ENCODE measurements around the gene ERVH48-1.
"Not testable (repeated sequence)": the region's sequence is repeated elsewhere in the genome, so short reads cannot be mapped to it uniquely, and the experiment has no call there.

The ERVH48-1 gene

GRCh38 chr21:42965211-42965560 is 39.8 kb upstream of the ERVH48-1 start:
- H3K27me3 ChIP-seq = no peaks in the 10 kb centered on the region

GRCh38 chr21:42964546-42965210 is 39.2 kb upstream of the ERVH48-1 start:
- Histone ChIP-seq H3K9ac (no peak overlapping the region), H3K4me3 (no peak overlapping the region), H3K36me3 (no peaks in the 10 kb centered on the region), H4K20me1 (no peaks in the 10 kb centered on the region), H3K27ac (no peak overlapping the region), H3K4me2 (no peak overlapping the region), H3K4me1 (no peaks in the 10 kb centered on the region), H3K27me3 (no peaks in the 10 kb centered on the region), H3K9me3 (replicated peaks in 1 of 11) (no peaks in the 10 kb centered on the region)
- no peak for TF ChIP-seq Cebpa-rat (IDR thresholded peaks at IDR 0.05)

More at GRCh38 chr21:42965211-42965560, 39.8 kb upstream of the ERVH48-1 start:
- Histone ChIP-seq H3K9ac (no peak overlapping the region), H3K27ac (no peak overlapping the region), H4K20me1 (no peaks in the 10 kb centered on the region), H3K9me3 (replicated peaks in 1 of 11) (no peaks in the 10 kb centered on the region), H3K36me3 (no peaks in the 10 kb centered on the region), H3K4me3 (no peak overlapping the region), H3K4me1 (no peaks in the 10 kb centered on the region), H3K4me2 (no peak overlapping the region)
- TF ChIP-seq Cebpa-rat (IDR thresholded peaks at IDR 0.05) = no peak

- Histone ChIP-seq H3K4me1 (no peaks in the 10 kb centered on the region), H3K4me2 (no peak overlapping the region), H3K4me3 (no peak overlapping the region), H4K20me1 (no peaks in the 10 kb centered on the region), H3K9ac (no peak overlapping the region), H3K9me3 (replicated peaks in 1 of 11) (no peaks in the 10 kb centered on the region), H3K27ac (no peak overlapping the region), H3K36me3 (no peaks in the 10 kb centered on the region), H3K27me3 (no peaks in the 10 kb centered on the region)
- TF ChIP-seq Cebpa-rat (IDR thresholded peaks at IDR 0.05) = no peak
Observed at GRCh38 chr21:42964086-42964485, 38.7 kb upstream of the ERVH48-1 start.

- Histone ChIP-seq H3K4me1 (no peaks in the 10 kb centered on the region), H3K27me3 (no peaks in the 10 kb centered on the region), H3K9ac (no peak overlapping the region), H3K27ac (no peak overlapping the region), H4K20me1 (no peaks in the 10 kb centered on the region), H3K4me2 (no peak overlapping the region), H3K9me3 (replicated peaks in 1 of 11) (no peaks in the 10 kb centered on the region), H3K36me3 (no peaks in the 10 kb centered on the region), H3K4me3 (no peak overlapping the region)
- TF ChIP-seq Cebpa-rat (IDR thresholded peaks at IDR 0.05) = no peak
Observed at GRCh38 chr21:42962380-42963007, 37.1 kb upstream of the ERVH48-1 start.

DNA sequence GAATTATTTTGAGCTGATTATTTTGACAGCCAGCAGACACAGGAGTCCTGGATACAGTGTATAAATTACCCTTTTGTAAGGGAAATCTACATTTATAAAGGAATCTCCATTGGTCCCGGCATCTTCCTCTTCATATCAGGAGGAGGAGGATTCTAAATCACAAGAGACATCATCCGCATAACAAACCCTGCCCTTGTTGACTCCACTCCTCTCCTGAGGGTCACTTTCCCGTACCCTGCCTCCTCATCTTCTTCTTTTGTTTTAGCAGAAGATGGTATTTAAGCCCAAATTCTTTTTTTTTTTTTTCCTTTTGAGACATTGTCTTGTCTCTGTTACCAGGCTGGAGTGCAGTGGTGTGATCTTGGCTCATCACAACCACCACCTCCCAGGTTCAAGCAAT is 34.3 kb upstream of the ERVH48-1 start:
- Histone ChIP-seq H3K4me3 (no peak overlapping the region), H3K4me1 (no peaks in the 10 kb centered on the region), H4K20me1 (no peaks in the 10 kb centered on the region), H3K36me3 (no peaks in the 10 kb centered on the region), H3K9me3 (replicated peaks in 1 of 11) (peaks cover 0 to 5% (median 0%) of the 10 kb centered on the region in 11 experiments; a peak in 1 of 22 replicates), H3K9ac (no peak overlapping the region), H3K4me2 (no peak overlapping the region), H3K27ac (no peak overlapping the region), H3K27me3 (no peaks in the 10 kb centered on the region)
- no peak for TF ChIP-seq Cebpa-rat (IDR thresholded peaks at IDR 0.05)

DNA sequence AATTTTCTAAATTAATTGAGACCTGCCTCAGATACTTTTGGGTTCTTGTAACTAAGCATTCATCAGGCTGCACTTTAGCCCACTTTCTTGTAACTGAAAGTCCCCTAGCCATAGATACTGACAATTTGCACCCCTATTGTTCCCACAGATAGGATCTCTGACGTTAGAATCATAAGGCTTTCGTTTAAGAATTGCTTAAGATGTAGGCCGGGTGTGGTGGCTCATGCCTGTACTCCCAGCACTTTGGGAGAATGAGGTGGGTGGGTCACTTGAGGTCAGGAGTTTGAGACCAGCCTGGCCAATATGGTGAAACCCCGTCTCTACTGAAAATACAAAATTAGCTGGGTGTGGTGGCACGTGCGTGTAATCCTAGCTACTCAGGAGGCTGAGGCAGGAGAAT is 32.7 kb upstream of the ERVH48-1 start:
- H3K27me3 ChIP-seq; H3K4me3 ChIP-seq; H3K27ac ChIP-seq; H3K4me1 ChIP-seq; H3K9me3 ChIP-seq (replicated peaks in 1 of 11); H3K36me3 ChIP-seq; H3K9ac ChIP-seq; H4K20me1 ChIP-seq; H3K4me2 ChIP-seq: not testable (repeated sequence)

DNA sequence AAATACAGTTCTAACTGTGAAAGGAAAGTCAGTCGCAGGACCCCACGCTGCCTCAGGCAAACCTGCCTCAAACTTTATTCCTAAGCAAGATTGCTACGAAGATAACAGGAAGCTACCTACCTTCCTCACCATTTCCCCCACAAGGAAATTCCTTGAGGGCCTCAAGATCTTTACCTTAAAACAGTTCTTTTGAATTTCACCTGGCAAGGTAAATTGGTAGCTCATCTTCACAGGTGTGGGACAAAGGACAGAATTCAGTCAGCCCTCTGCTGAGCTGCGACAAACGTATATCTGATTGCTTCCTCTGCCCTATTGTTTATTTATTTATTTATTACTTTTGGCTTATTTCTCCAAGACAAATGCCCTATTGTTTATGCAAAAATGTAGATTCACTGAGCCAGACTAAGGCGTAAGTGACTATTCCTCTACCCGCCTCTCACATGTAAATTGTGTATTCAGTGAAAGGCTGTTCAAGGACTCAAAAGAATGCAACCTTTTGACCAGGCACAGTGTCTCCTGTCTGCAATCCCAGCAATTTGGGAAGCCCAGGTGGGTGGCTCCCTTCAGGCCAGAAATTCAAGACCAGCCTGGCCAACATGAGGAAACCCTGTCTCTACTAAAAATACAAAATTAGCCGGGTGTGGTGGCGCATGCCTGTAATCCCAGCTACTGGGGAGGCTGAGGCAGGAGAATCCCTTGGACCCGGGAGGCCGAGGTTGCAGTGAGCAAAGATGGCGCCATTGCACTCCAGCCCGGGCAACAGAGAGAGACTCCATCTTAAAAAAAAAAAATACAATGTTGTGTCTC is 31.6 kb upstream of the ERVH48-1 start:
- H3K27ac ChIP-seq = no peak overlapping the region
- H3K4me3 ChIP-seq = no peak overlapping the region
- H3K9ac ChIP-seq = no peak overlapping the region
- H3K9me3 ChIP-seq (replicated peaks in 1 of 11) = peaks cover 0 to 5% (median 0%) of the 10 kb centered on the region in 11 experiments; a peak in 2 of 22 replicates
- H3K27me3 ChIP-seq = no peaks in the 10 kb centered on the region
- H3K36me3 ChIP-seq = no peaks in the 10 kb centered on the region
- H3K4me1 ChIP-seq = no peaks in the 10 kb centered on the region
- no peak overlapping the region for H3K4me2 ChIP-seq
- no peak for TF ChIP-seq Cebpa-rat (IDR thresholded peaks at IDR 0.05)
- no peaks in the 10 kb centered on the region for H4K20me1 ChIP-seq

- not testable (repeated sequence) for H3K4me2 ChIP-seq, H3K36me3 ChIP-seq, H3K4me1 ChIP-seq, H3K9ac ChIP-seq, H4K20me1 ChIP-seq, H3K27ac ChIP-seq, H3K4me3 ChIP-seq, H3K27me3 ChIP-seq
- H3K9me3 ChIP-seq (replicated peaks in 1 of 11) = peaks cover 12 to 31% (median 19%) of the 10 kb centered on the region in 11 experiments; a peak in 21 of 22 replicates
Observed at GRCh38 chr21:42951193-42951592, 25.8 kb upstream of the ERVH48-1 start.

DNA sequence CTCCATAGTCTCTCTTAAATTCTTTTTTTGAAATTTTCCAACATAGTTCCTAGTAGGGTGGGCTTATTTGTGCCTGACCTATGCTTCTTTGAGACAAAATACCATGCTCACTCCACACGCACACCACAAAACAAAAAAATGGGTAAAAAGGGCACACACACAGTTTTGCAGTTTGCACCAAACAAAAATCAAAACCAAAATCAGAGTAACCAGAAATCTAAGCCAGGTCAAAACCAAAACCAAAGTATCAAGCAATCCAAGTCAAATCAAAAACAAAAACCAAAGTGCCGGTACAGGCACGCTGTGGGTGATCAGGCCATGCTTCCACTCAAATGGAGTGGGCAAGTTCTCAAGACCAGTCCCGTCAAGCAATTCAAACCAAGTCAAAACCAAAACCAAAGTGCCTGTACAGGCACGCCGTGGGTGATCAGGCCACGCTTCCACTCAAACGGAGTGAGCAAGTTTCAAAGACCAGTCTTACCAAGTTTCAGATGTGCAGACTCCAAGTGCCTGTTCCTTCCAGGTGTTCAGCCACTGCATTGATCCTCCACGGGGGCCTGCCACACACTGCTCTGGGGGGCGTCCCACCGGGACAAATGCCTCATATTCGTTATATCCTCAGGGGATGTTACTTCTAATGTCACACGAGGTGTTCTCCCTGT is 23.8 kb upstream of the ERVH48-1 start:
- not testable (repeated sequence) for H3K4me2 ChIP-seq, H3K9ac ChIP-seq, H3K4me3 ChIP-seq, H3K27me3 ChIP-seq, H3K36me3 ChIP-seq, H4K20me1 ChIP-seq, H3K4me1 ChIP-seq, H3K27ac ChIP-seq
- H3K9me3 ChIP-seq (replicated peaks in 1 of 11) = peaks cover 12 to 31% (median 19%) of the 10 kb centered on the region in 11 experiments; a peak in 21 of 22 replicates
